GM10266 (cell line): ENCODE measurements around the gene TMC2.

ENCODE experiments used
- DNase-seq: peaks from one replicate; pipeline ENCODE4 v3.0.0; 2012; ENCODE audit errors: extremely low spot score
- CTCF ChIP-seq: IDR thresholded peaks from 2 replicates; pipeline ENCODE4 v1.5.1; 2012; ENCODE audit warnings: mild to moderate bottlenecking, low read depth; ENCODE audit not compliant: control insufficient read depth, insufficient read depth; ENCODE audit errors: missing control alignments

Gene TMC2

GRCh38 chr20:2610941-2611720, 74.8 kb downstream of the TMC2 start:
- TF ChIP-seq CTCF: no peak

GRCh38 chr20:2612073-2612472, 75.7 kb downstream of the TMC2 start:
- no peak for DNase-seq
- TF ChIP-seq CTCF: no peak

More at GRCh38 chr20:2610941-2611720, 74.8 kb downstream of the TMC2 start:
- no peak for DNase-seq

GRCh38 chr20:2616634-2617033, 80.3 kb downstream of the TMC2 start:
- DNase-seq: no peak
- no peak for TF ChIP-seq CTCF

DNA sequence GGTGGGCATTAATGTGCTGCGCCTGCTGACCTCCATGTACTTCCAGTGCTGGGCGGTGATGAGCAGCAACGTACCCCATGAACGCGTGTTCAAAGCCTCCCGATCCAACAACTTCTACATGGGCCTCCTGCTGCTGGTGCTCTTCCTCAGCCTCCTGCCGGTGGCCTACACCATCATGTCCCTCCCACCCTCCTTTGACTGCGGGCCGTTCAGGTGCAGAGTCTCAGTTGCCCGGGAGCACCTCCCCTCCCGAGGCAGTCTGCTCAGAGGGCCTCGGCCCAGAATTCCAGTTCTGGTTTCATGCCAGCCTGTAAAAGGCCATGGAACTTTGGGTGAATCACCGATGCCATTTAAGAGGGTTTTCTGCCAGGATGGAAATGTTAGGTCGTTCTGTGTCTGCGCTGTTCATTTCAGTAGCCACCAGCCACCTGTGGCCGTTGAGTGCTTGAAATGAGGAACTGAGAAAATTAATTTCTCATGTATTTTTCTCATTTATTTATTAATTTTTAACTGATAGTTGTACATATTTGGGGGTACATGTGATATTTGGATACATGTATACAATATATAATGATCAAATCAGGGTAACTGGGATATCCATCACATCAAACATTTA, 80.8 kb downstream of the TMC2 start:
- DNase-seq: no peak
- no peak for TF ChIP-seq CTCF

GRCh38 chr20:2618815-2619214, 82.4 kb downstream of the TMC2 start:
- TF ChIP-seq CTCF: no peak
- no peak for DNase-seq

GRCh38 chr20:2619337-2619736, 83.0 kb downstream of the TMC2 start:
- TF ChIP-seq CTCF: no peak
- DNase-seq: no peak

DNA sequence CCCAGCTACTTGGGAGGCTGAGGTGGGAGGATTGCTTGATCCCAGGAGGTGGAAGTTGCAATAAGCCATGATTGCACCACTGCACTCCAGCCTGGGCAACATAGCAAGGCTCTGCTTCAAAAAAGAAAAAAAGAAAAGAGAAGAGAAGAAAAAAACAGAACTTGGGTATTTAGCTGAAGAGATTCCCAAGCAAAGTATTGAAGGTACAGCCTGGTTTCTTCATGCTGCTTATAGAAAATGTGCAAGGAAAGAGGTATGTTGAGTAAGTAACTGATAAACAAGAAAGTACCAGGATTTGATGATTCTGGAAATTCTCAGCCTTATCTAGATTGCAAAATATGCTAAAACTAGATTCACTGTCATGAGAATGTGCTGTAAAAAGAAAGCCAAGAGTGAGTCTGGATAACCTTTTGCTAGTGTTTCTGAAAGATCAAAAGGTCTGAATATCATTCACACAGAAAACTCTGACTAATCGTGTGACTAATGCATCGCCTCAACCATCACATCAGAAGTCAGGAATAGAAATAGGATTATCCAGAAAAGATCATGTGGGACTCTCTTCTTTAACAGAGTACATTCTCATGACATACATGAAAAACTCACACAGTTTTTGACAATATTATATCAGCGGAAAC, 83.7 kb downstream of the TMC2 start:
- no peak for DNase-seq
- no peak for TF ChIP-seq CTCF
